IPS-18a (cell line): ENCODE data around the gene SH3RF2.
"Not testable (repeated sequence)": the region's sequence is repeated elsewhere in the genome, so short reads cannot be mapped to it uniquely, and the experiment has no call there.

ENCODE experiments used
- H3K27ac ChIP-seq: one replicate; pipeline ENCODE4 v1.5.1; 2013; ENCODE audit warnings: low read length
- H3K27me3 ChIP-seq: one replicate; pipeline ENCODE4 v1.6.1; 2013; ENCODE audit warnings: mild to moderate bottlenecking, low read length; ENCODE audit not compliant: control insufficient read depth, insufficient read depth
- H3K36me3 ChIP-seq: one replicate; pipeline ENCODE4 v1.6.1; 2013; ENCODE audit warnings: low read depth, low read length; ENCODE audit not compliant: control insufficient read depth
- H3K4me1 ChIP-seq: one replicate; pipeline ENCODE4 v1.6.1; 2013; ENCODE audit warnings: low read depth, low read length; ENCODE audit not compliant: control insufficient read depth
- H3K4me3 ChIP-seq: one replicate; pipeline ENCODE4 v1.5.1; 2013; ENCODE audit warnings: low read length
- H3K9ac ChIP-seq: one replicate; pipeline ENCODE4 v1.6.1; 2013; ENCODE audit warnings: mild to moderate bottlenecking, low read length, moderate library complexity
- H3K9me3 ChIP-seq: one replicate; pipeline ENCODE4 v1.6.1; 2013; ENCODE audit warnings: low read depth, low read length; ENCODE audit not compliant: control insufficient read depth

The SH3RF2 gene, protein sequence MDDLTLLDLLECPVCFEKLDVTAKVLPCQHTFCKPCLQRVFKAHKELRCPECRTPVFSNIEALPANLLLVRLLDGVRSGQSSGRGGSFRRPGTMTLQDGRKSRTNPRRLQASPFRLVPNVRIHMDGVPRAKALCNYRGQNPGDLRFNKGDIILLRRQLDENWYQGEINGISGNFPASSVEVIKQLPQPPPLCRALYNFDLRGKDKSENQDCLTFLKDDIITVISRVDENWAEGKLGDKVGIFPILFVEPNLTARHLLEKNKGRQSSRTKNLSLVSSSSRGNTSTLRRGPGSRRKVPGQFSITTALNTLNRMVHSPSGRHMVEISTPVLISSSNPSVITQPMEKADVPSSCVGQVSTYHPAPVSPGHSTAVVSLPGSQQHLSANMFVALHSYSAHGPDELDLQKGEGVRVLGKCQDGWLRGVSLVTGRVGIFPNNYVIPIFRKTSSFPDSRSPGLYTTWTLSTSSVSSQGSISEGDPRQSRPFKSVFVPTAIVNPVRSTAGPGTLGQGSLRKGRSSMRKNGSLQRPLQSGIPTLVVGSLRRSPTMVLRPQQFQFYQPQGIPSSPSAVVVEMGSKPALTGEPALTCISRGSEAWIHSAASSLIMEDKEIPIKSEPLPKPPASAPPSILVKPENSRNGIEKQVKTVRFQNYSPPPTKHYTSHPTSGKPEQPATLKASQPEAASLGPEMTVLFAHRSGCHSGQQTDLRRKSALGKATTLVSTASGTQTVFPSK

GRCh38 chr5:145936401-145937131 is at the start of gene SH3RF2:
Gene SH3RF2 (plus strand): TSS chr5:145936578. CDS start chr5:145937929, 1,351 bp downstream.
- no peaks in the 10 kb centered on the region for H3K36me3 ChIP-seq
- peak within 1 kb of the TSS; percentile 47 for H3K9ac ChIP-seq
- peaks cover 33% of the 10 kb centered on the region for H3K4me1 ChIP-seq
- H3K27ac ChIP-seq: no peak within 1 kb of the TSS
- peak within 1 kb of the TSS; percentile 57 for H3K4me3 ChIP-seq
- H3K9me3 ChIP-seq: no peaks in the 10 kb centered on the region
- peaks cover 12% of the 10 kb centered on the region for H3K27me3 ChIP-seq

DNA sequence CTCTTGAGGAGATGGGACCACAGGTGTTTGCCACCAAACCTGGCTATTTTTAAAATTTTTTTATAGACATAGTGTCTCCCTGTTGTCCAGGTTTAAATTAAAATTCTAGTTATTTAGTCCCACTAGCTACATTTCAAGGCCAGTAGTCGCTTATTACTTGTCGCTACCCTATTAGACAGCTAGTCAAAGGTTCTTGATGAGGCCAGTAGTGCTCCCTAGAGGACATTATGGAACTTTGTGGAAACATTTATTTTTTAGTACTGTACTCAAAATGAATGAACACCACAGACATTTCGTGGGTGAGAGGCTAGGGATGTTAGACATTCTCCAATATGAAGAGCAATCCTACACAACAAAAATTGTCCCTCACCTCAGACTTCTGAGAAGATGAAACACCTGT is 49.2 kb upstream of the SH3RF2 start:
- peaks cover 3% of the 10 kb centered on the region for H3K9me3 ChIP-seq
- H3K4me3 ChIP-seq: no peak overlapping the region
- no peaks in the 10 kb centered on the region for H3K27me3 ChIP-seq
- H3K36me3 ChIP-seq: no peaks in the 10 kb centered on the region
- peaks cover 10% of the 10 kb centered on the region for H3K4me1 ChIP-seq
- no peak overlapping the region for H3K27ac ChIP-seq
- H3K9ac ChIP-seq: no peak overlapping the region

GRCh38 chr5:145887976-145888574 is 48.3 kb upstream of the SH3RF2 start:
- H3K36me3 ChIP-seq: no peaks in the 10 kb centered on the region
- no peak overlapping the region for H3K27ac ChIP-seq
- H3K27me3 ChIP-seq: no peaks in the 10 kb centered on the region
- H3K4me3 ChIP-seq: no peak overlapping the region
- H3K9ac ChIP-seq: no peak overlapping the region
- peaks cover 10% of the 10 kb centered on the region for H3K4me1 ChIP-seq
- H3K9me3 ChIP-seq: peaks cover 3% of the 10 kb centered on the region

- H3K27me3 ChIP-seq: no peaks in the 10 kb centered on the region
- H3K4me1 ChIP-seq: peaks cover 10% of the 10 kb centered on the region
- no peaks in the 10 kb centered on the region for H3K36me3 ChIP-seq
- no peak overlapping the region for H3K4me3 ChIP-seq
- no peak overlapping the region for H3K27ac ChIP-seq
- H3K9me3 ChIP-seq: peaks cover 3% of the 10 kb centered on the region
- no peak overlapping the region for H3K9ac ChIP-seq
Measured at GRCh38 chr5:145889611-145890010, 46.8 kb upstream of the SH3RF2 start.

DNA sequence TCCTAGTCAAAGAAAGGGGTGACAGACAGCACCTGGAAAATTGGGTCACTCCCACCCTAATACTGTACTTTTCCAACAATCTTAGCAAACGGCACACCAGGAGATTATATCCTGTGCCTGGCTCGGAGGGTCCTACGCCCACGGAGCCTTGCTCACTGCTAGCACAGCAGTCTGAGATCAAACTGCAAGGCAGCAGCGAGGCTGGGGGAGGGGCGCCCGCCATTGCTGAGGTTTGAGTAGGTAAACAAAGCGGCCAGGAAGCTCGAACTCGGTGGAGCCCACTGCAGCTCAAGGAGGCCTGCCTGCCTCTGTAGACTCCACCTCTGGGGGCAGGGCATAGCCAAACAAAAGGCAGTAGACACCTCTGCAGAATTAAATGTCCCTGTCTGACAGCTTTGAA is 45.0 kb upstream of the SH3RF2 start:
- not testable (repeated sequence) for H3K9me3 ChIP-seq, H3K36me3 ChIP-seq, H3K4me1 ChIP-seq, H3K27ac ChIP-seq, H3K27me3 ChIP-seq, H3K4me3 ChIP-seq, H3K9ac ChIP-seq

GRCh38 chr5:145898171-145898570 is 38.2 kb upstream of the SH3RF2 start:
- Histone ChIP-seq H3K9me3 (no peaks in the 10 kb centered on the region), H3K27ac (no peak overlapping the region), H3K36me3 (no peaks in the 10 kb centered on the region), H3K27me3 (no peaks in the 10 kb centered on the region), H3K4me3 (no peak overlapping the region), H3K4me1 (no peaks in the 10 kb centered on the region), H3K9ac (no peak overlapping the region)

DNA sequence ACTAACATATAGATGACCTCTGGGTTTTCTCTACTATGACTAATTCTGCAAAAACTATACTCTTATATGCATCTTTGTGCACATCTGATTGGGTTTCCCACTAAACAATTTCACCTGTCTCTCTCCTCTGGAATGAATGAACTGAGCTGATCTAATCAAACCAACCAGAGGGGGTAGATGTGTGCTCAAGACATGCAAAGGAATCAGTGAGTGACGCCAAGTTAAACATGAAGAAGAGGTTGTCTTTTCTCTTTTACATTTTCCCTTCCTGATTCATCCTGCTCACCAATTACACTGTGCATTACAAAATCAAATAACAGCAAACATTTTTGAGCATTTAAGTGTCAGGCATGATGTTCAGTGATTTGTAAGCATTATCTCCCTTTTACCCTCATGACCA is 34.0 kb upstream of the SH3RF2 start:
- H3K4me1 ChIP-seq: no peaks in the 10 kb centered on the region
- no peaks in the 10 kb centered on the region for H3K9me3 ChIP-seq
- no peaks in the 10 kb centered on the region for H3K27me3 ChIP-seq
- no peaks in the 10 kb centered on the region for H3K36me3 ChIP-seq
- no peak overlapping the region for H3K9ac ChIP-seq
- no peak overlapping the region for H3K27ac ChIP-seq
- H3K4me3 ChIP-seq: no peak overlapping the region

GRCh38 chr5:145903113-145903512 is 33.3 kb upstream of the SH3RF2 start:
- Histone ChIP-seq H3K9me3 (no peaks in the 10 kb centered on the region), H3K27me3 (no peaks in the 10 kb centered on the region), H3K27ac (no peak overlapping the region), H3K9ac (no peak overlapping the region), H3K4me1 (peaks cover 3% of the 10 kb centered on the region), H3K4me3 (no peak overlapping the region), H3K36me3 (no peaks in the 10 kb centered on the region)

DNA sequence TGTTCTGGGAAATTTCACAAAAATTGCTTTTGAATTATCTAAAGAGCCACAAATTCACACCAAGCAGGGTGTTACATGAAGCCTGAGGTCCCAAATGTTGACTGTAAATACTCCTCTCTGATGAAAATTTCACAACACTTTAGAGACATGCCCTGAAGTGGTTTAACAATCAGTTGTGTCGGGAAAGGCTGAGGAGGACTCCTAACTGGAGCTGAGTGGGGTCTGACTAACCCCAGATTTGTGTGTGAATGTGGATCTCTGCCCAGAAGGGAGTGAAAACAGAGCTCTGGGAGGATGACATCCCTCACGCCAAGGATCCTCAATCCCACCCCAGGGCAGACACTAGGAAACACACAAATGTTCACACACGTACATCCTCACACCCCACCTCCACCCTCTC is 32.5 kb upstream of the SH3RF2 start:
- Histone ChIP-seq H3K36me3 (no peaks in the 10 kb centered on the region), H3K4me1 (peaks cover 7% of the 10 kb centered on the region), H3K27ac (no peak overlapping the region), H3K27me3 (no peaks in the 10 kb centered on the region), H3K9me3 (no peaks in the 10 kb centered on the region), H3K9ac (no peak overlapping the region), H3K4me3 (no peak overlapping the region)

GRCh38 chr5:145904743-145905142 is 31.6 kb upstream of the SH3RF2 start:
- Histone ChIP-seq H3K4me1 (peaks cover 7% of the 10 kb centered on the region), H3K27ac (no peak overlapping the region), H3K4me3 (no peak overlapping the region), H3K9me3 (no peaks in the 10 kb centered on the region), H3K27me3 (no peaks in the 10 kb centered on the region), H3K36me3 (no peaks in the 10 kb centered on the region), H3K9ac (no peak overlapping the region)

GRCh38 chr5:145906401-145906800 is 30.0 kb upstream of the SH3RF2 start:
- no peak overlapping the region for H3K9ac ChIP-seq
- H3K9me3 ChIP-seq: no peaks in the 10 kb centered on the region
- no peaks in the 10 kb centered on the region for H3K27me3 ChIP-seq
- H3K27ac ChIP-seq: no peak overlapping the region
- no peaks in the 10 kb centered on the region for H3K36me3 ChIP-seq
- peaks cover 7% of the 10 kb centered on the region for H3K4me1 ChIP-seq
- no peak overlapping the region for H3K4me3 ChIP-seq
